HG02981 (cell line): ENCODE measurements around the gene KRTAP10-3.

Experiments used
- ATAC-seq: cut with Tn5 transposase; IDR thresholded peaks from one replicate; pipeline ENCODE4 v1.9.1; 2021; ENCODE audit warnings: mild to moderate bottlenecking, moderate library complexity; ENCODE audit not compliant: unreplicated experiment

Gene KRTAP10-3

GRCh38 chr21:44508711-44509445 is 49.7 kb downstream of the KRTAP10-3 start:
- no peak for ATAC-seq

DNA sequence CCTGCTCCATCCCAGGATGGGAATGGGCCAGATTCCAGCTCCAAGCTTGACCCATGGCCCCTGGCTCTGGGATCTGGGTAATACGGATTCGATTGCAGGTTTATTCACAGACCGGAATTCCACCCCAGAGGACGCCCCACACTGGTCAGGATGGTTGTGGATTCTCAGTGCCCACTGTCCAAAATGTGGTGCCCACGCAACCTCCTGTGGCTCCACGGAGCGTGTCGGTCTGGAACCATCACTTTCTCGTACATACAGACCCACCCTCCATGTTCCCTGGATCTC is 50.2 kb downstream of the KRTAP10-3 start:
- no peak for ATAC-seq
